HG03135 (cell line): ENCODE data around the gene INPP5A.
"Not testable (repeated sequence)": the region's sequence is repeated elsewhere in the genome, so short reads cannot be mapped to it uniquely, and the experiment has no call there.

ENCODE experiments used
- ATAC-seq: cut with Tn5 transposase; IDR thresholded peaks from one replicate; pipeline ENCODE4 v1.9.1; 2021; ENCODE audit warnings: mild to moderate bottlenecking, moderate library complexity; ENCODE audit not compliant: unreplicated experiment

The INPP5A gene

GRCh38 chr10:132787495-132788179, 250.1 kb downstream of the INPP5A start:
- no peak for ATAC-seq

GRCh38 chr10:132788180-132788830, 250.7 kb downstream of the INPP5A start:
- ATAC-seq = no peak

GRCh38 chr10:132788831-132789219, 251.2 kb downstream of the INPP5A start:
- no peak for ATAC-seq

GRCh38 chr10:132789659-132790148, 252.1 kb downstream of the INPP5A start:
- ATAC-seq = no peak

- no peak for ATAC-seq
These were observed 252.9 kb downstream of the INPP5A start for GRCh38 chr10:132790470-132790869.

GRCh38 chr10:132790934-132791829, 253.6 kb downstream of the INPP5A start:
- ATAC-seq = no peak

- ATAC-seq = not testable (repeated sequence)
These were observed 254.5 kb downstream of the INPP5A start for GRCh38 chr10:132792099-132792498.

- ATAC-seq = no peak
These were observed 255.2 kb downstream of the INPP5A start for GRCh38 chr10:132792796-132793195.

GRCh38 chr10:132793213-132793612, 255.6 kb downstream of the INPP5A start:
- no peak for ATAC-seq

- ATAC-seq = no peak
These were observed 256.6 kb downstream of the INPP5A start for GRCh38 chr10:132793871-132794849.

- ATAC-seq = no peak
These were observed 259.3 kb downstream of the INPP5A start for GRCh38 chr10:132796846-132797245.

GRCh38 chr10:132797986-132798385, 260.4 kb downstream of the INPP5A start:
- ATAC-seq = not testable (repeated sequence)

- ATAC-seq = no peak
These were observed 260.8 kb downstream of the INPP5A start for GRCh38 chr10:132798403-132798802.

- ATAC-seq = no peak
These were observed 261.3 kb downstream of the INPP5A start for GRCh38 chr10:132798876-132799275.

GRCh38 chr10:132799865-132800264, 262.3 kb downstream of the INPP5A start:
- ATAC-seq = no peak

GRCh38 chr10:132802048-132802447, 264.5 kb downstream of the INPP5A start:
- ATAC-seq = no peak

GRCh38 chr10:132802694-132803320, 265.2 kb downstream of the INPP5A start:
- no peak for ATAC-seq

GRCh38 chr10:132803416-132804210, 266.0 kb downstream of the INPP5A start:
- no peak for ATAC-seq

GRCh38 chr10:132804287-132804686, 266.7 kb downstream of the INPP5A start:
- no peak for ATAC-seq
